GM12801 (cell line): Measurements from ENCODE around the gene OR3A1.

ENCODE experiments used
- CTCF ChIP-seq: IDR thresholded peaks from one replicate; pipeline ENCODE4 v1.5.1; 2011; ENCODE audit warnings: control low read depth; ENCODE audit not compliant: insufficient read length; ENCODE audit errors: extremely low read depth

OR3A1 gene

GRCh38 chr17:3271072-3271848, 26.9 kb downstream of the OR3A1 start:
- TF ChIP-seq CTCF: no peak

- no peak for TF ChIP-seq CTCF
These were observed 37.6 kb downstream of the OR3A1 start for GRCh38 chr17:3260600-3260999.

GRCh38 chr17:3260163-3260562, 38.0 kb downstream of the OR3A1 start:
- TF ChIP-seq CTCF: no peak

GRCh38 chr17:3256575-3256974, 41.6 kb downstream of the OR3A1 start:
- TF ChIP-seq CTCF: no peak
